NT2/D1 (cell line): ENCODE measurements around the gene PTPRO.

Source experiments
- SUZ12 ChIP-seq: IDR thresholded peaks from 2 replicates; pipeline ENCODE4 v1.6.1; 2011; ENCODE audit not compliant: insufficient read length, insufficient read depth; ENCODE audit errors: extremely low read depth
- YY1 ChIP-seq: IDR thresholded peaks from 2 replicates; pipeline ENCODE4 v1.6.1; 2011; ENCODE audit not compliant: insufficient read length, insufficient read depth
- ZNF274 ChIP-seq: IDR thresholded peaks from 2 replicates; pipeline ENCODE4 v1.6.1; 2011; ENCODE audit warnings: mild to moderate bottlenecking, low read depth, low read length

DNA sequence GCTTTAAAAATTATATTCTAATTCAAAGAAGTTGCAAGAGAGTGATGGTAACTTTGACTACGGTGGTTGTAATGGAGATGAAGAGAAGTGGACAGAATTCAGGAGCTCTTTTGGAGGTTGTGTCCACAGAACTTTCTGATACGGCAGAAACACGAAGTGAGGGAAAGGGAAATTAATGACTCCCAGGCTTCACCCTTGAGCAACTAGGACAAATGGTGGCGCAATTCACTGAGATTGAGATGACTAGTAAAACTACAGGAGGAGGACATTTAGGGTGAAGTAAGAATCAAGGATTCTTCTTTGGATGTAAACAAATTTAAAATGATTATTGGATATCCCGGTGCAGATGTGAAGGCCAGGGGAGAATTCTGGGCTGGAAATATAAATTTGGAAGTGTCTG is 212.6 kb downstream of the PTPRO start:
- TF ChIP-seq YY1 (no peak), ZNF274 (no peak), SUZ12 (no peak)
